ENCODE data around the gene JMJD1C. TPM values are rescaled to one million over a fixed set of nuclear protein-coding genes. Genes with fewer than 3 reads are reported as not detected.
A peak's percentile ranks its signal among the peaks of the same experiment; 100 is the strongest.
"Not testable (repeated sequence)": the region's sequence is repeated elsewhere in the genome, so short reads cannot be mapped to it uniquely, and the experiment has no call there.

Gene JMJD1C
- total and polyA plus RNA-seq, 10 of the 15 experiments (the other 5 are each of a cell fraction or from before 2014, with no cell fraction given): 31.2 to 83.3 (median 49.5) TPM

DNA sequence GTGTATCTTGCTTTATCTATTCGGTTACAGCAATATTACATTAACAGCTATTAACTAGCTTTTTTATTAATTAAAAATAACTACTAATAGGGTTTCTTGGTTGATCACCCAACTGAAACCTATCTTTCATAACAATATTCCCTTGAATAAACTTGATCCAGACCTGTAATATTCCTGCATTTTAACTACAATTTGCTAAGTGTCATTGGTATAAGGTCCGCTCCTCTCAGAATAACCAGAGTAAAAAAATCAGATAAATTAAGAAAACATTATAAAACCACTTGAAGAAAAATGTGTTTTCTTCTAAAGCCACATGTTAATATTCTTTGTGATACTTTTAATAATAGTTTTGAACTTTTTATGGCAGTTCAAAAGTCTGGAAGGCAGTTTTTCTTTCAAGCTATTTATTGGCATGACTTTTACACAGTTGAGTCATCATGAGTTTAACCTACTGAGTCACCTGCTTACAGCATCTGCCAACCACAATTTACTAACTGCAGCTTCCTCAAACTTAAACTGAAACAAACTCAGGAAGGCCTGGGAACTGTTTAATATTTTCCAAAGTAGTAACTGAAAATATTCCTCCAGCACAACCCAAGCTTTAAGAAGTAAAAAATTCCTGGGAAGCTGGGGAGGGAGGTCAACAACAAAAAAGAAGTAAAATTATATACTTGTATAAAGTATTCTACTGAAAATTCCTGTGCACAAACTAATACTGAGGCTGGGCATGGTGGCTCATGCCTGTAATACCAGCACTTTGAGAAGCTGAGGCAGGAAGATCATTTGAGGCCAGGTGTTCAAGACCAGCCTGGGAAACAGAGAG lies 229.5 kb downstream of the JMJD1C start (continued):
- TF ChIP-seq, protein P1, sequence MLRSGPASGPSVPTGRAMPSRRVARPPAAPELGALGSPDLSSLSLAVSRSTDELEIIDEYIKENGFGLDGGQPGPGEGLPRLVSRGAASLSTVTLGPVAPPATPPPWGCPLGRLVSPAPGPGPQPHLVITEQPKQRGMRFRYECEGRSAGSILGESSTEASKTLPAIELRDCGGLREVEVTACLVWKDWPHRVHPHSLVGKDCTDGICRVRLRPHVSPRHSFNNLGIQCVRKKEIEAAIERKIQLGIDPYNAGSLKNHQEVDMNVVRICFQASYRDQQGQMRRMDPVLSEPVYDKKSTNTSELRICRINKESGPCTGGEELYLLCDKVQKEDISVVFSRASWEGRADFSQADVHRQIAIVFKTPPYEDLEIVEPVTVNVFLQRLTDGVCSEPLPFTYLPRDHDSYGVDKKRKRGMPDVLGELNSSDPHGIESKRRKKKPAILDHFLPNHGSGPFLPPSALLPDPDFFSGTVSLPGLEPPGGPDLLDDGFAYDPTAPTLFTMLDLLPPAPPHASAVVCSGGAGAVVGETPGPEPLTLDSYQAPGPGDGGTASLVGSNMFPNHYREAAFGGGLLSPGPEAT (IDR thresholded peaks at IDR 0.05; ENCODE audit: low read depth): peak; percentile 83
- TF ChIP-seq, protein P2, sequence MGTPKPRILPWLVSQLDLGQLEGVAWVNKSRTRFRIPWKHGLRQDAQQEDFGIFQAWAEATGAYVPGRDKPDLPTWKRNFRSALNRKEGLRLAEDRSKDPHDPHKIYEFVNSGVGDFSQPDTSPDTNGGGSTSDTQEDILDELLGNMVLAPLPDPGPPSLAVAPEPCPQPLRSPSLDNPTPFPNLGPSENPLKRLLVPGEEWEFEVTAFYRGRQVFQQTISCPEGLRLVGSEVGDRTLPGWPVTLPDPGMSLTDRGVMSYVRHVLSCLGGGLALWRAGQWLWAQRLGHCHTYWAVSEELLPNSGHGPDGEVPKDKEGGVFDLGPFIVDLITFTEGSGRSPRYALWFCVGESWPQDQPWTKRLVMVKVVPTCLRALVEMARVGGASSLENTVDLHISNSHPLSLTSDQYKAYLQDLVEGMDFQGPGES (IDR thresholded peaks at IDR 0.05): no peak
- TF ChIP-seq ZZZ3 (IDR thresholded peaks at IDR 0.05; ENCODE audit: control insufficient read depth, insufficient read length, low read depth) (no peak), ZBTB33 (IDR thresholded peaks at IDR 0.05) (no peak), FOXK2 (IDR thresholded peaks at IDR 0.05) (no peak), WRNIP1 (IDR thresholded peaks at IDR 0.05; ENCODE audit: borderline replicate concordance, low read depth, low read length) (no peak)

DNA sequence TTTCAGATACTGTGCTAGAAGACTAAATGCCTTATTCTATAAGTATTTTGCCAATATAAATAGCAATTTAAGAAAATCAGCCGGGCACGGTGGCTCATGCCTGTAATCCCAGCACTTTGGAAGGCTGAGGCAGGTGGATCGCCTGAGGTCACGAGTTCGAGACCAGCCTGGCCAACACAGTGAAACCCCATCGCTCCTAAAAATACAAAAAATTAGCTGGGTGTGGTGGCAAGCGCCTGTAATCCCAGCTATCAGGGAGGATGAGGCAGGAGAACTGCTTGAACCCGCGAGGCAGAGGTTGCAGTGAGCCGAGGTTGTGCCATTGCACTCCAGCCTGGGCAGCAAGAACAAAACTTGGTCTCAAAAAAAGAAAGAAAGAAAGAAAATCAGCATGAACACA lies 230.6 kb downstream of the JMJD1C start:
- H3K9ac ChIP-seq (ENCODE audit: control insufficient read depth, insufficient read depth, low read length): not testable (repeated sequence)

More for the DNA sequence above, 230.6 kb downstream of the JMJD1C start:
- H3K9me3 ChIP-seq (replicated peaks; ENCODE audit: control insufficient read depth, insufficient read depth, low read length); H3K27me3 ChIP-seq (replicated peaks in 1 of 2; ENCODE audit: control insufficient read depth in 2 of 2, insufficient read depth in 2 of 2, low read length in 1 of 2); H3K4me1 ChIP-seq (ENCODE audit: control insufficient read depth, insufficient read depth, low read length); DNase-seq (ENCODE audit: low read depth, low spot score); H4K20me1 ChIP-seq (ENCODE audit: control insufficient read depth, insufficient read depth); in situ Hi-C loops (cut with MboI); H3K27ac ChIP-seq (ENCODE audit: control insufficient read depth, insufficient read depth); H2AFZ ChIP-seq (ENCODE audit: control insufficient read depth, low read depth, low read length); BruUV-seq (replicated peaks); H3K4me2 ChIP-seq (ENCODE audit: control insufficient read depth, insufficient read depth); intact Hi-C loops (cut with micrococcal nuclease; ENCODE audit: unreplicated experiment); H3K4me3 ChIP-seq; H3K36me3 ChIP-seq (ENCODE audit: control insufficient read depth in 2 of 2, insufficient read depth in 2 of 2, low read length in 1 of 2); FAIRE-seq; ATAC-seq: not testable (repeated sequence)
- SMC1A ChIA-PET (ENCODE audit: uncharacterized antibody, unreplicated experiment): interaction anchor here (0.7 to 3.8 kb wide), 11 partner anchors 10 to 436 kb away, joined by 3 to 36 read pairs (median 9); no protein-coding TSS in a partner anchor
- POLR2A ChIA-PET: interaction anchor here (1.0 to 1.8 kb wide), 2 partner anchors 28 to 287 kb away, joined by 3 to 7 read pairs; partner anchors contain the start of gene REEP3
- RAD21 ChIA-PET (ENCODE audit: unreplicated experiment): interaction anchor here (0.6 to 2.7 kb wide), 10 partner anchors 9 to 393 kb away, joined by 3 to 26 read pairs (median 5); no protein-coding TSS in a partner anchor
- WGBS (ENCODE audit: insufficient coverage, insufficient replicate concordance, low lambda C conversion rate, missing lambda C conversion rate): 98% methylated on average over 10 of the region's 10 CpGs
- H3K79me2 ChIP-seq (ENCODE audit: control insufficient read depth, insufficient read depth, low read length): peaks cover 84% of the 10 kb centered on the region
- CTCF ChIA-PET: interaction anchor here (1.2 to 3.1 kb wide), 4 partner anchors 9 to 68 kb away, joined by 5 to 20 read pairs (median 8); no protein-coding TSS in a partner anchor

Data from GM12878 (cell line).